Left lung (tissue), 10 donors: ENCODE measurements around the gene TMEM72. TPM values are rescaled to one million over a fixed set of nuclear protein-coding genes. Genes with fewer than 3 reads are reported as not detected.

ENCODE experiments used
- ATAC-seq: fragments of 200-7000 bp; cut with Tn5 transposase; one replicate; pipeline ENCODE4 v1.9.1; 2020; ENCODE audit warnings: moderate library complexity
- DNase-seq, 4 donors: peaks; one replicate each; pipeline ENCODE4 v3.0.0-alpha.2; 2013 to 2020
- H3K27ac ChIP-seq, 2 donors: fragments of 200-600 bp; sonication (generic) in 1 of 2; one replicate each; pipeline versions ENCODE4 v1.5.0 to v1.8.0; 2020 to 2021
- H3K27me3 ChIP-seq, 2 donors: fragments of 200-600 bp; sonication (generic) in 1 of 2; one replicate each; pipeline versions ENCODE4 v1.5.0 to v1.8.0; 2020 to 2021
- H3K36me3 ChIP-seq, 2 donors: fragments of 200-600 bp; sonication (generic) in 1 of 2; one replicate each; pipeline versions ENCODE4 v1.5.0 to v1.8.0; 2020 to 2021
- H3K4me1 ChIP-seq, 2 donors: fragments of 200-600 bp; one replicate each; pipeline ENCODE4 v1.8.0; 2021
- H3K4me3 ChIP-seq, 2 donors: fragments of 200-600 bp; sonication (generic) in 1 of 2; one replicate each; pipeline versions ENCODE4 v1.5.0 to v1.8.0; 2020 to 2021; ENCODE audit warnings: mild to moderate bottlenecking in 1 of 2
- H3K9me3 ChIP-seq, 2 donors: fragments of 200-600 bp; sonication (generic) in 1 of 2; one replicate each; pipeline versions ENCODE4 v1.5.0 to v1.8.0; 2020 to 2021
- CTCF ChIP-seq, 2 donors: fragments of 200-600 bp; sonication (generic) in 1 of 2; IDR thresholded peaks; one replicate each; pipeline versions ENCODE4 v1.5.0 to v1.8.0; 2021; ENCODE audit warnings: antibody characterized with exemption in 2 of 2
- intact Hi-C, 2 donors: fragments of 100-400 bp; cut with DNase I; formaldehyde crosslinking; loops; one replicate each; pipeline versions ENCODE4 v1.11.2 to v1.14.2; 2022
- polyA plus RNA-seq, 6 donors: library from polyadenylated mRNA; unstranded; fragments of 120-200 nt; gene quantifications; one replicate each; pipeline ENCODE4 v1.2.1, GENCODE V29; 2013; ENCODE audit not compliant: insufficient read length in 6 of 6
- total RNA-seq, 2 donors: library from RNA; stranded (reverse); fragmentation: NEBNext Ultra II Directional; extraction: Animal tissue kit (Norgen Biotek cat#: 25700); gene quantifications; one replicate each; pipeline ENCODE4 v1.2.1, GENCODE V29; 2021
- donor health status: DM: no; HTN: yes; CAD: no.
- donor health status: DM: no; HTN: no; CAD: no.

TMEM72 gene
- total and polyA plus RNA-seq, 8 donors: 0.23 to 2.2 (median 1.7) TPM; not detected in 1

DNA sequence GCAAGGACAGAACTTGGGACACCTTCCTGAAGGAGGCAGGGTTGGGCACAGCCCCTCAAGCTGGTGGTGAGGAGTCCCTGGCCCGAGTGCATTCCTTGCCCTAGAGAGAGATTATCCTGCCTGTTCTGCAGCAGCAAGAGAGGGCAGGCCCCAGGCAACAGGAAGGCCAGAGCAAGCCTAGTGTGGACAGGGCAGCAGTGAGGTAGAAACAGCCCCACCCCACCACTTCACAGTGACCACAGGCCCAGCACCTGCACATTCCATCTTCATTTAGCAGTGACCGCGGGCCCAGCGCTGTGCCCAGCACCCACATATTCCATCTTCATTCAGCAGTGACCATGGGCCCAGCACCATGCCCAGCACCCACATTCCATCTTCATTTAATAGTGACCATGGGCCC, 16.4 kb upstream of the TMEM72 start:
- no peaks in the 10 kb centered on the region for H3K36me3 ChIP-seq
- DNase-seq (no peak), ATAC-seq (no peak)
- intact Hi-C loops: no loop called here
- H3K27ac ChIP-seq: no peak overlapping the region
- TF ChIP-seq CTCF (IDR thresholded peaks at IDR 0.05): no peak
- H3K9me3 ChIP-seq: no peaks in the 10 kb centered on the region
- H3K4me1 ChIP-seq: no peaks in the 10 kb centered on the region
- no peaks in the 10 kb centered on the region for H3K27me3 ChIP-seq
- no peak overlapping the region for H3K4me3 ChIP-seq

- ATAC-seq: no peak
- no peak overlapping the region for H3K27ac ChIP-seq
- DNase-seq: no peak
- no peak for TF ChIP-seq CTCF (IDR thresholded peaks at IDR 0.05)
- H3K4me3 ChIP-seq: no peak overlapping the region
- no peaks in the 10 kb centered on the region for H3K36me3 ChIP-seq
- H3K9me3 ChIP-seq: no peaks in the 10 kb centered on the region
- intact Hi-C loops: no loop called here
- H3K27me3 ChIP-seq: no peaks in the 10 kb centered on the region
- no peaks in the 10 kb centered on the region for H3K4me1 ChIP-seq
Measured at GRCh38 chr10:44895280-44895679, 15.9 kb upstream of the TMEM72 start.

DNA sequence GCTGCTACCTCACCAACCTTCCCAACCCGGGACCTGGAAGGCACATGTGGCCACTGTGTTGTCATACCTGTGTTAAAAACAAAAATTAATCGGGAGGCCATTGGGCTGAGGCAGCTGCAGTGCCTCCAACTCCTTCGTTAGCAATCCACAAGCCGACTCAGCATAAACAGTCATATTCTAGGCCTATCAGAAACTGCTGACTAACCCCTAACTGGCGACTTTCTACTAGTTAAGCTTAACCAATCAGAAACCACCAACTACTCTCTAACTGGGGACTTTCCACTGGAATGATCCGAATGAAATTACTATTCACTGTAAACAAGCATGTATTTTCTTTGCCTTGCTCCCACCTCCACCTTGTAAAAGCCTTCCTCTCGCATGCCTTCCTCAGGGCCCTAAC, 14.1 kb upstream of the TMEM72 start:
- Histone ChIP-seq H3K9me3 (no peaks in the 10 kb centered on the region), H3K27ac (no peak overlapping the region), H3K27me3 (no peaks in the 10 kb centered on the region), H3K4me3 (no peak overlapping the region), H3K36me3 (no peaks in the 10 kb centered on the region), H3K4me1 (no peaks in the 10 kb centered on the region)
- DNase-seq (no peak), ATAC-seq (no peak)
- intact Hi-C loops: no loop called here
- TF ChIP-seq CTCF (IDR thresholded peaks at IDR 0.05): no peak

- no peak overlapping the region for H3K4me3 ChIP-seq
- ATAC-seq (no peak), DNase-seq (no peak)
- no peak overlapping the region for H3K27ac ChIP-seq
- H3K36me3 ChIP-seq: no peaks in the 10 kb centered on the region
- H3K27me3 ChIP-seq: no peaks in the 10 kb centered on the region
- H3K4me1 ChIP-seq: no peaks in the 10 kb centered on the region
- H3K9me3 ChIP-seq: no peaks in the 10 kb centered on the region
- no peak for TF ChIP-seq CTCF (IDR thresholded peaks at IDR 0.05)
- intact Hi-C loops: no loop called here
Measured at GRCh38 chr10:44898665-44899064, 12.5 kb upstream of the TMEM72 start.

- H3K27ac ChIP-seq: no peak overlapping the region
- no peak for ATAC-seq
- H3K4me3 ChIP-seq: no peak overlapping the region
- H3K36me3 ChIP-seq: no peaks in the 10 kb centered on the region
- no peaks in the 10 kb centered on the region for H3K4me1 ChIP-seq
- no peaks in the 10 kb centered on the region for H3K9me3 ChIP-seq
- H3K27me3 ChIP-seq: no peaks in the 10 kb centered on the region
- DNase-seq: no peak
- no peak for TF ChIP-seq CTCF (IDR thresholded peaks at IDR 0.05)
- intact Hi-C loops: no loop called here
Measured at GRCh38 chr10:44899450-44900080, 11.6 kb upstream of the TMEM72 start.
